Sigmoid colon (tissue), 7 donors: Measurements from ENCODE around the gene TAS1R3. TPM values are rescaled to one million over a fixed set of nuclear protein-coding genes. Genes with fewer than 3 reads are reported as not detected.

Source experiments
- DNase-seq: peaks from one replicate; pipeline ENCODE4 v3.0.0-alpha.2; 2019
- H3K27ac ChIP-seq, 4 donors: fragments of 200-600 bp; sonication (generic); one replicate each; pipeline ENCODE4 v1.5.1; 2016 to 2019; ENCODE audit warnings: mild to moderate bottlenecking in 1 of 4
- H3K27me3 ChIP-seq, 3 donors: fragments of 200-600 bp; sonication (generic); one replicate each; pipeline ENCODE4 v1.5.1; 2019; ENCODE audit warnings: mild to moderate bottlenecking in 1 of 3
- H3K36me3 ChIP-seq, 4 donors: fragments of 200-600 bp; sonication (generic); one replicate each; pipeline ENCODE4 v1.5.1; 2016 to 2019
- H3K4me1 ChIP-seq, 4 donors: fragments of 200-600 bp; sonication (generic); one replicate each; pipeline ENCODE4 v1.5.1; 2017 to 2019
- H3K4me3 ChIP-seq, 4 donors: fragments of 200-600 bp; sonication (generic); one replicate each; pipeline ENCODE4 v1.5.1; 2017 to 2019; ENCODE audit warnings: mild to moderate bottlenecking in 2 of 4, moderate library complexity in 1 of 4
- H3K9me3 ChIP-seq, 4 donors: fragments of 200-600 bp in 3 of 4; sonication (generic) in 3 of 4; one replicate each; pipeline versions ENCODE4 v1.5.1 to v1.6.1; 2013 to 2019
- EP300 ChIP-seq, 4 donors: sonication (generic); formaldehyde crosslinking; IDR thresholded peaks; one replicate each; pipeline ENCODE4 v1.6.1; 2017; ENCODE audit warnings: antibody characterized with exemption in 4 of 4
- POLR2A ChIP-seq, 2 donors: fragments of 450-650 bp; IDR thresholded peaks; one replicate each; pipeline ENCODE4 v1.6.1; 2016; ENCODE audit warnings: antibody characterized with exemption in 2 of 2, mild to moderate bottlenecking in 2 of 2, moderate library complexity in 2 of 2
- POLR2AphosphoS5 ChIP-seq, 4 donors: sonication (generic); formaldehyde crosslinking; IDR thresholded peaks; one replicate each; pipeline ENCODE4 v1.6.1; 2017; ENCODE audit warnings: antibody characterized with exemption in 4 of 4
- WGBS, 2 donors: extraction: QIAGEN DNeasy Blood & Tissue Kit; methylation state at CpG; one replicate each; pipeline ENCODE4 v1.1.7; 2013; 5-methylcytosine and 5-hydroxymethylcytosine counted together
- intact Hi-C: fragments of 100-400 bp; cut with DNase I; formaldehyde crosslinking; loops from one replicate; pipeline ENCODE4 v1.15.1; 2023
- polyA plus RNA-seq, 3 donors: library from polyadenylated mRNA; stranded (reverse); fragments of 200-250 nt; gene quantifications; one replicate each; pipeline ENCODE4 v1.2.3, GENCODE V29; 2013
- total RNA-seq, 4 donors: library from RNA; depleted of rRNA; stranded (reverse); fragments of >200 nt; gene quantifications; one replicate each; pipeline ENCODE4 v1.1.0, GENCODE V29; 2016
- TF ChIP-seq, protein P1 (sequence below), 4 experiments: fragments of 450-650 bp in 3 of 4; fragments of 200-600 bp in 1 of 4; IDR thresholded peaks; one replicate each; pipeline ENCODE4 v1.5.1; 2016 to 2019; ENCODE audit warnings: antibody characterized with exemption in 4 of 4, mild to moderate bottlenecking in 3 of 4, moderate library complexity in 2 of 4
- donor health status: healthy with polysubstance abuse.
- donor health status: Bipolar disorder and iron deficiency.
- donor health status: healthy.

Gene TAS1R3
- total and polyA plus RNA-seq, 7 donors: 0.60 to 0.64 TPM; not detected in 5

DNA sequence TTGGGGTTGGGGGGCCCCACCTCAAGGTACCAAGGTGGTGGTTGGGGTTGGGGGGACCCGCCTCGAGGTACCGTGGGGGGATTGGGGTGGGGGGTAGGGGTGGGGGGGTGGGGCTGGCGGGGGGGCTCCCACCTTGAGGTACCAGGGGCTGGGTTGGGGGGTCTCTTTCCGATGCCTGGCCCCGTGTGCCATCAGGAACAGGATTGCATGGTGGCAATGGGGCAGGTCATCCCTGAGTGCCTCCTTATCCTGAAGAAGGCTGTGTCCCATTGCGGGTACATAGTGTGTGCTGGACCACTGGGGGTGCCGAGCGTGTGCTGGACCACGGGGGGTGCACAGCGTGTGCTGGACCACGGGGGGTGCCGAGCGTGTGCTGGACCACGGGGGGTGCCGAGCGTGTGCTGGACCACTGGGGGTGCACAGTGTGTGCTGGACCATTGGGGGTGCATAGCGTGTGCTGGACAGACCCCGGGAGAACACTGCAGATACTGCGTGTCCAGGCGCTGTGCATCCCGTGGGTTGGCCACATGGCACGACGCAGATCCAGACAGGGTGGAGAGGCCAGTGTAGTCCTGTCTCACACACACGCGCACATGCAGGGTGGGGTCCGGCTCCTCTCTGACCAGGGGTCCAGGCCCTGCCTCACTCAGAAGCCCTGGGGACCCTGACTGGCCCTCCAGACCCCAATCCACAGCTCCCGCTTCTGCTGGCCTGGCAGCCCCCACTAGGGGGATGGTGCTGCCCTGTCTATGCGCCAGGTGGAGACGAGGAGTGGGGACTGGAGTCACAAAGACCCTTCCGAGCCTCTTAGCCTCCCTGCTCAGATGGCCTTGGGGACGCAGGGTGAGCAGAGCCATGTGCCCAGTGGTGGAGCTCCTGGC lies 46.6 kb upstream of the TAS1R3 start:
- H3K4me3 ChIP-seq: no peak overlapping the region
- DNase-seq: no peak
- 79 to 87% methylated on average over 32 of the region's 32 CpGs for WGBS, 2 donors
- no peaks in the 10 kb centered on the region for H3K36me3 ChIP-seq
- intact Hi-C loops: no loop called here
- H3K4me1 ChIP-seq: no peaks in the 10 kb centered on the region
- H3K27me3 ChIP-seq: peaks cover 15 to 34% (median 32%) of the 10 kb centered on the region in 3 donors
- H3K9me3 ChIP-seq: no peaks in the 10 kb centered on the region
- no peak overlapping the region for H3K27ac ChIP-seq
- TF ChIP-seq, protein P1, sequence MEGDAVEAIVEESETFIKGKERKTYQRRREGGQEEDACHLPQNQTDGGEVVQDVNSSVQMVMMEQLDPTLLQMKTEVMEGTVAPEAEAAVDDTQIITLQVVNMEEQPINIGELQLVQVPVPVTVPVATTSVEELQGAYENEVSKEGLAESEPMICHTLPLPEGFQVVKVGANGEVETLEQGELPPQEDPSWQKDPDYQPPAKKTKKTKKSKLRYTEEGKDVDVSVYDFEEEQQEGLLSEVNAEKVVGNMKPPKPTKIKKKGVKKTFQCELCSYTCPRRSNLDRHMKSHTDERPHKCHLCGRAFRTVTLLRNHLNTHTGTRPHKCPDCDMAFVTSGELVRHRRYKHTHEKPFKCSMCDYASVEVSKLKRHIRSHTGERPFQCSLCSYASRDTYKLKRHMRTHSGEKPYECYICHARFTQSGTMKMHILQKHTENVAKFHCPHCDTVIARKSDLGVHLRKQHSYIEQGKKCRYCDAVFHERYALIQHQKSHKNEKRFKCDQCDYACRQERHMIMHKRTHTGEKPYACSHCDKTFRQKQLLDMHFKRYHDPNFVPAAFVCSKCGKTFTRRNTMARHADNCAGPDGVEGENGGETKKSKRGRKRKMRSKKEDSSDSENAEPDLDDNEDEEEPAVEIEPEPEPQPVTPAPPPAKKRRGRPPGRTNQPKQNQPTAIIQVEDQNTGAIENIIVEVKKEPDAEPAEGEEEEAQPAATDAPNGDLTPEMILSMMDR (IDR thresholded peaks at IDR 0.05): no peak
- TF ChIP-seq POLR2A (IDR thresholded peaks at IDR 0.05): no peak

DNA sequence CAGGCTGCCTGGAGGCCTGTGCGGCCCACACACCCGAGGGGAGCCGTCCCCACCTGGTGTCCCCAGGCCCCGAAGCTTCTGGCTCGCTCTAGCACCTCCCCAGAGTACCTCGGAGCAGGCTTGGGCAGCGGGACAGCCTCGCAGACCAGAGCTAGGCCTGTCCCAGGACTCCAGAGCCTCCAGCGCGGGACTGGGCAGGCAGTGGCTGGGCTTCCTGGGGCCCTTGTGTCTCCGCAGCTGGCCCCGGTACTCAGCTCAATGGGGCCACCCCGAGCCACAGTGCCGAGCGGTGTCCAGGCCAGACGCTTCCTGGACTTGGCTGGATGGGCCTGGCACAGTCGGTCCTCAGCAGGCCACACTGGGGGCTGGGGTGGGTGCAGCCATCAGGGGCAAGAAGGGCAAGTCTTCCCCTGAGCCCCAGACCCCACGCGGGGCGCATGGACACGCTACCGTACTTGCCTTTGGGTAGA lies 45.9 kb upstream of the TAS1R3 start:
- no peak for TF ChIP-seq EP300 (IDR thresholded peaks at IDR 0.05)
- TF ChIP-seq POLR2A (IDR thresholded peaks at IDR 0.05): no peak
- TF ChIP-seq, protein P1 (IDR thresholded peaks at IDR 0.05): no peak
- no peak for TF ChIP-seq POLR2AphosphoS5 (IDR thresholded peaks at IDR 0.05)
- 91 to 93% methylated on average over 22 of the region's 22 CpGs for WGBS, 2 donors
- intact Hi-C loops: no loop called here
- H3K27me3 ChIP-seq: peaks cover 15 to 34% (median 32%) of the 10 kb centered on the region in 3 donors
- DNase-seq: peak; percentile 64
- no peak overlapping the region for H3K27ac ChIP-seq
- H3K4me3 ChIP-seq: no peak overlapping the region
- no peaks in the 10 kb centered on the region for H3K36me3 ChIP-seq
- H3K4me1 ChIP-seq: no peaks in the 10 kb centered on the region
- H3K9me3 ChIP-seq: no peaks in the 10 kb centered on the region

DNA sequence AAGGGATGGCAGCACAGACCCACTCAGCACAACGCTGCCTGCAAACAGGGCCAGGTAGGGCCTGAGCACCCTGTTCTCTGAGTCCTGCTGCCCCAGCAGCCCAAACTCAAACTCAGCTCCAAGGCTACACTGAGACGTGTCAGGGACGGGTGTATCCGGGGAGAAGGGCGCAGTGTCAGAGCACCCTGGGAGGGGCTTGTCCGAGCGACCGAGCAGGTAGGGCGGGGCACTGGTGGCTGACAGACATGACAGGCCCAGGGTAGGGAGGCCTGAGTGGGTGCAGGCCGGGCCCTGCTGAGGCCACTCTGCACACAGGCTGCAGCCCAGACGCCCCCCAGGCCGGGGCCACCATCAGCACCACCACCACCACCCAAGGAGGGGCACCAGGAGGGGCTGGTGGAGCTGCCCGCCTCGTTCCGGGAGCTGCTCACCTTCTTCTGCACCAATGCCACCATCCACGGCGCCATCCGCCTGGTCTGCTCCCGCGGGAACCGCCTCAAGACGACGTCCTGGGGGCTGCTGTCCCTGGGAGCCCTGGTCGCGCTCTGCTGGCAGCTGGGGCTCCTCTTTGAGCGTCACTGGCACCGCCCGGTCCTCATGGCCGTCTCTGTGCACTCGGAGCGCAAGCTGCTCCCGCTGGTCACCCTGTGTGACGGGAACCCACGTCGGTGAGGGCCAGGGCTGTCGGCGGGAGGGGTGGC lies 45.3 kb upstream of the TAS1R3 start:
- Histone ChIP-seq H3K27ac (no peak overlapping the region), H3K9me3 (no peaks in the 10 kb centered on the region), H3K4me1 (no peaks in the 10 kb centered on the region), H3K36me3 (no peaks in the 10 kb centered on the region), H3K27me3 (peaks cover 15 to 34% (median 32%) of the 10 kb centered on the region in 3 donors), H3K4me3 (no peak overlapping the region)
- intact Hi-C loops: no loop called here
- 22 to 68% methylated on average over 37 of the region's 37 CpGs for WGBS, 2 donors
- no peak for DNase-seq
- no peak for TF ChIP-seq POLR2A (IDR thresholded peaks at IDR 0.05)
- TF ChIP-seq POLR2AphosphoS5 (IDR thresholded peaks at IDR 0.05): no peak

DNA sequence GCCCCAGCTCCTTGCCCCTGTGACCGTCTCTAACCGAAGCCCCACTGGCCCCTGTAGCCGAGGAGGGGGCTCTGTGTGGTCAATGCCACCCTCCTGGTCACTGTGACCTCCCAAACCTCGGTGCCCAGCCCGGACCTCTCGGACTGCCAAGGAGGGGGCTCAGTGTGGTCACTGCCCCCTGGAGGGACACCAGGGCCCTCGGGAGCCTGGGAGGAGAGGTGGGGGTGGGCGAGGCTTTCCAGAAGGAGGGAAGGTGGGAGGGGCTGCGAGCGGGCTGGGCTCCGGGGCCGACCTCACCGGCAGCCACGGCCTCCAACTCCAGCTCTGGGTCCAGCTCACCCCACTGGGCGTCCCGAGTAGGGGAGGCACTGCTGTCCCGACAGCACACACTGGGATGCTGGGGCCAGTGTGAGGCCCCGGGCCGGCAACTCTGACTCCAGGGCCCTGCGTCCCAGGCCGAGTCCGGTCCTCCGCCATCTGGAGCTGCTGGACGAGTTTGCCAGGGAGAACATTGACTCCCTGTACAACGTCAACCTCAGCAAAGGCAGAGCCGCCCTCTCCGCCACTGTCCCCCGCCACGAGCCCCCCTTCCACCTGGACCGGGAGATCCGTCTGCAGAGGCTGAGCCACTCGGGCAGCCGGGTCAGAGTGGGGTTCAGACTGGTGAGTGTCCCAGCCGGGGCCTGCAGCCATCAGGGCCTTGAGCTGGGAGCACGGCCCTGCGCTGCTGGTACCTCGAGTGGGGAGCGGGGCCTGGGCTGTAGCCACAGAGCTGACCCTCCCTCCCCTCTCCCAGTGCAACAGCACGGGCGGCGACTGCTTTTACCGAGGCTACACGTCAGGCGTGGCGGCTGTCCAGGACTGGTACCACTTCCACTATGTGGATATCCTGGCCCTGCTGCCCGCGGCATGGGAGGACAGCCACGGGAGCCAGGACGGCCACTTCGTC lies 44.5 kb upstream of the TAS1R3 start:
- H3K36me3 ChIP-seq: no peaks in the 10 kb centered on the region
- 40 to 68% methylated on average over 50 of the region's 50 CpGs for WGBS, 2 donors
- peaks cover 0 to 7% (median 4%) of the 10 kb centered on the region in 4 donors for H3K4me1 ChIP-seq
- H3K27me3 ChIP-seq: peaks cover 15 to 34% (median 32%) of the 10 kb centered on the region in 3 donors
- H3K9me3 ChIP-seq: no peaks in the 10 kb centered on the region
- no peak overlapping the region for H3K27ac ChIP-seq
- TF ChIP-seq POLR2AphosphoS5 (IDR thresholded peaks at IDR 0.05): no peak
- TF ChIP-seq, protein P1 (IDR thresholded peaks at IDR 0.05): no peak
- no peak for TF ChIP-seq EP300 (IDR thresholded peaks at IDR 0.05)
- TF ChIP-seq POLR2A (IDR thresholded peaks at IDR 0.05): no peak
- H3K4me3 ChIP-seq: no peak overlapping the region
- DNase-seq: no peak
- intact Hi-C loops: no loop called here
